Measurements from ENCODE around the gene USP17L5. TPM values are rescaled to one million over a fixed set of nuclear protein-coding genes. Genes with fewer than 3 reads are reported as not detected.

The USP17L5 gene
- total RNA-seq, 1 donor, result not detected

Other genes starting within 250 kb of the USP17L5 start
- not detected in 2 replicates for gene FAM90A26, start 169.0 kb upstream of the USP17L5 start, total RNA-seq
- gene USP17L10, start 128.7 kb upstream of the USP17L5 start, total RNA-seq, result not detected in 2 replicates
- gene USP17L11, start 124.0 kb upstream of the USP17L5 start, total RNA-seq, result not detected in 2 replicates
- not detected in 2 replicates for gene USP17L12, start 119.3 kb upstream of the USP17L5 start, total RNA-seq
- not detected in 2 replicates for gene USP17L13, start 114.5 kb upstream of the USP17L5 start, total RNA-seq
- gene USP17L15, start 105.0 kb upstream of the USP17L5 start, total RNA-seq, result not detected in 2 replicates
- gene USP17L17, start 95.5 kb upstream of the USP17L5 start, total RNA-seq, result not detected in 2 replicates
- not detected in 2 replicates for gene USP17L18, start 90.8 kb upstream of the USP17L5 start, total RNA-seq
- gene USP17L19, start 86.0 kb upstream of the USP17L5 start, total RNA-seq, result not detected in 2 replicates
- not detected in 2 replicates for gene USP17L20, start 81.3 kb upstream of the USP17L5 start, total RNA-seq
- not detected in 2 replicates for gene USP17L21, start 76.5 kb upstream of the USP17L5 start, total RNA-seq
- gene USP17L22, start 71.8 kb upstream of the USP17L5 start, total RNA-seq, result not detected in 2 replicates
- gene USP17L24, start 14.2 kb upstream of the USP17L5 start, total RNA-seq, result not detected in 2 replicates
- not detected in 2 replicates for gene USP17L25, start 9.5 kb upstream of the USP17L5 start, total RNA-seq
- gene USP17L26, start 4.7 kb upstream of the USP17L5 start, total RNA-seq, result not detected in 2 replicates
- gene USP17L27, start 4.7 kb downstream of the USP17L5 start, total RNA-seq, result not detected in 2 replicates
- not detected in 2 replicates for gene USP17L28, start 9.5 kb downstream of the USP17L5 start, total RNA-seq
- not detected in 2 replicates for gene USP17L29, start 14.2 kb downstream of the USP17L5 start, total RNA-seq
- not detected in 2 replicates for gene USP17L30, start 23.7 kb downstream of the USP17L5 start, total RNA-seq
- gene DEFB131A, start 105.0 kb downstream of the USP17L5 start, total RNA-seq, result not detected in 2 replicates

Measured in fibroblast of villous mesenchyme (primary cell).